Lower leg skin (tissue), 3 donors: Measurements from ENCODE around the gene AZGP1.

Source experiments
- POLR2A ChIP-seq, 2 donors: fragments of 450-650 bp; IDR thresholded peaks; one replicate each; pipeline ENCODE4 v1.6.1; 2016 to 2017; ENCODE audit warnings: antibody characterized with exemption in 2 of 2, mild to moderate bottlenecking in 1 of 2, moderate library complexity in 1 of 2
- TF ChIP-seq, protein P1 (sequence below), 3 donors: fragments of 450-650 bp; IDR thresholded peaks; one replicate each; pipeline ENCODE4 v1.5.1; 2016; ENCODE audit warnings: antibody characterized with exemption in 3 of 3, mild to moderate bottlenecking in 3 of 3, moderate library complexity in 2 of 3

GRCh38 chr7:99971242-99971641 lies 4.6 kb downstream of the AZGP1 start:
- TF ChIP-seq, protein P1, sequence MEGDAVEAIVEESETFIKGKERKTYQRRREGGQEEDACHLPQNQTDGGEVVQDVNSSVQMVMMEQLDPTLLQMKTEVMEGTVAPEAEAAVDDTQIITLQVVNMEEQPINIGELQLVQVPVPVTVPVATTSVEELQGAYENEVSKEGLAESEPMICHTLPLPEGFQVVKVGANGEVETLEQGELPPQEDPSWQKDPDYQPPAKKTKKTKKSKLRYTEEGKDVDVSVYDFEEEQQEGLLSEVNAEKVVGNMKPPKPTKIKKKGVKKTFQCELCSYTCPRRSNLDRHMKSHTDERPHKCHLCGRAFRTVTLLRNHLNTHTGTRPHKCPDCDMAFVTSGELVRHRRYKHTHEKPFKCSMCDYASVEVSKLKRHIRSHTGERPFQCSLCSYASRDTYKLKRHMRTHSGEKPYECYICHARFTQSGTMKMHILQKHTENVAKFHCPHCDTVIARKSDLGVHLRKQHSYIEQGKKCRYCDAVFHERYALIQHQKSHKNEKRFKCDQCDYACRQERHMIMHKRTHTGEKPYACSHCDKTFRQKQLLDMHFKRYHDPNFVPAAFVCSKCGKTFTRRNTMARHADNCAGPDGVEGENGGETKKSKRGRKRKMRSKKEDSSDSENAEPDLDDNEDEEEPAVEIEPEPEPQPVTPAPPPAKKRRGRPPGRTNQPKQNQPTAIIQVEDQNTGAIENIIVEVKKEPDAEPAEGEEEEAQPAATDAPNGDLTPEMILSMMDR (IDR thresholded peaks at IDR 0.05), result no peak
- no peak for TF ChIP-seq POLR2A (IDR thresholded peaks at IDR 0.05)
